EL (cell line): ENCODE results near the gene BIN1.

Experiments used
- DNase-seq: peaks from one replicate; pipeline ENCODE4 v3.0.0-alpha.2; 2016

Gene BIN1

GRCh38 chr2:127015106-127015910 is 91.6 kb downstream of the BIN1 start:
- no peak for DNase-seq

GRCh38 chr2:127014630-127015029 is 92.3 kb downstream of the BIN1 start:
- DNase-seq, result peak; percentile 79

GRCh38 chr2:127014224-127014623 is 92.7 kb downstream of the BIN1 start:
- no peak for DNase-seq

GRCh38 chr2:127012868-127013267 is 94.1 kb downstream of the BIN1 start:
- DNase-seq, result no peak

- no peak for DNase-seq
Measured at GRCh38 chr2:127012215-127012614, 94.7 kb downstream of the BIN1 start.

- no peak for DNase-seq
Measured at GRCh38 chr2:127011796-127012195, 95.2 kb downstream of the BIN1 start.

GRCh38 chr2:127011231-127011661 is 95.7 kb downstream of the BIN1 start:
- no peak for DNase-seq

- no peak for DNase-seq
Measured at GRCh38 chr2:127008265-127009015, 98.5 kb downstream of the BIN1 start.

GRCh38 chr2:127007652-127008051 is 99.3 kb downstream of the BIN1 start:
- peak; percentile 73 for DNase-seq

- no peak for DNase-seq
Measured at GRCh38 chr2:127006962-127007361, 100.0 kb downstream of the BIN1 start.

- DNase-seq, result no peak
Measured at GRCh38 chr2:127004893-127005600, 101.9 kb downstream of the BIN1 start.

- no peak for DNase-seq
Measured at GRCh38 chr2:127003070-127003800, 103.7 kb downstream of the BIN1 start.

- DNase-seq, result no peak
Measured at GRCh38 chr2:127001751-127002150, 105.2 kb downstream of the BIN1 start.

- DNase-seq, result no peak
Measured at GRCh38 chr2:127000937-127001336, 106.0 kb downstream of the BIN1 start.

- no peak for DNase-seq
Measured at GRCh38 chr2:127000194-127000593, 106.8 kb downstream of the BIN1 start.

- no peak for DNase-seq
Measured at GRCh38 chr2:126999106-126999756, 107.7 kb downstream of the BIN1 start.

GRCh38 chr2:126998486-126998885 is 108.5 kb downstream of the BIN1 start:
- no peak for DNase-seq
